GM18520 (cell line): ENCODE results near the gene TRIM43.
"Not testable (repeated sequence)": the region's sequence is repeated elsewhere in the genome, so short reads cannot be mapped to it uniquely, and the experiment has no call there.

Experiments
- ATAC-seq: cut with Tn5 transposase; IDR thresholded peaks from one replicate; pipeline ENCODE4 v1.9.1; 2021; ENCODE audit not compliant: unreplicated experiment

The TRIM43 gene

GRCh38 chr2:95591701-95592100 lies at the start of gene TRIM43:
Gene TRIM43 (plus strand): TSS chr2:95592001. CDS start chr2:95594024, 2,023 bp downstream.
- not testable (repeated sequence) for ATAC-seq

GRCh38 chr2:95551055-95551568 lies 40.7 kb upstream of the TRIM43 start:
- ATAC-seq: no peak

DNA sequence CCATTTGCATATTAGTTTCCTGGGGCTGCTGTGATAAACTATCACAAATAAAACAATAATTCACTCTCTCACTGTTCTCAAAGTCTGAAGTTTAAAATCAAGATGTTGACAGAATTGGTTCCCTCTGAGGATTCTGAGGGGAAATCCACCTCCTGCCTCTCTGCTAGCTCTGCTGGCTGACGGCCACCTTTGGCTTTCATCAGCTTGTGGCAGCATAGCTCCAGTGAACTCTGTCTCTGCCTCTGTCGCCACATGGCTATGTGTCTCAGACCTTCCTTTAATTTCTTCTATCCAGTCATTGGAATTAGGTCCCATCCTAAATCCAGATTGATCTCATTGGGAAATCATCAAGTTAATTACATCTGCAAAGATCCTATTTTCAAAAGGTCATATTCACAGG lies 38.9 kb upstream of the TRIM43 start:
- ATAC-seq: no peak

DNA sequence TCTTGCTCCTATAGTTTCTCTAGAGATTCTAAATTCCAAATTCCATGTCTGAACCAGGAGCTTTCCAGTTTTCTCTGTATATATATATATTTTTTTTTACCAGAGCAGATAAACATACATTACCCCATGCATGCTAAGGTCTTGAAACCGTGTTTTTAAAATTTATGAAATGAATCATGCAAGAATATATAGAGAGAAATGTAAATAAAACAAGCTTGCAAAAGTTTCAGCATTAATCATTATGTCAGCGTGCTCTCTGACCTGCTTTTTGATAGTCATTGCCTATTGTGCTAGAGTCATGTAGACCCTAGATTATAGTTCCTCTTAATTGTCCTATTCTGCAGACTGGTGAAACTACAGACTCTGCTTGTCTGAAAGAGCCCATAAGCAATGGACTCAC lies 22.6 kb upstream of the TRIM43 start:
- no peak for ATAC-seq

GRCh38 chr2:95573866-95574265 lies 17.9 kb upstream of the TRIM43 start:
- no peak for ATAC-seq

- no peak for ATAC-seq
Measured at GRCh38 chr2:95574506-95574905, 17.3 kb upstream of the TRIM43 start.

DNA sequence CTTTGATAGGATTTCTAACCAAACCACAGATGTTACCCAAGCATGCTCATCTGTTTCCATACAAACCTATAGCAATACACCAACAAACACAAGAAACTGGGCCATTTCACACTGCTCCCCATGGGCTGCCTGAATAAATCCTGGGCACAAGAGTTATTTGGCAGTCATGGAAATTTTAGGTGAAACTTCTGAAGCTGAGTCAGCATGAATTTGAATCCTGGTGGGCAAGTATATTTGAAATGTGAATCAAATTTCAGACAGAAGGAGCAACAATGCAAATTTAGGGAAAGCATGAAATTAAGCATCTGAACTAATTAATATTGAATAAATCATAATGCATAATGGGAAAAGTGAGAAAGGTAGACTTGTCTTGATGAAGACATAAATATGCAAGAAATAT lies 15.9 kb upstream of the TRIM43 start:
- no peak for ATAC-seq

DNA sequence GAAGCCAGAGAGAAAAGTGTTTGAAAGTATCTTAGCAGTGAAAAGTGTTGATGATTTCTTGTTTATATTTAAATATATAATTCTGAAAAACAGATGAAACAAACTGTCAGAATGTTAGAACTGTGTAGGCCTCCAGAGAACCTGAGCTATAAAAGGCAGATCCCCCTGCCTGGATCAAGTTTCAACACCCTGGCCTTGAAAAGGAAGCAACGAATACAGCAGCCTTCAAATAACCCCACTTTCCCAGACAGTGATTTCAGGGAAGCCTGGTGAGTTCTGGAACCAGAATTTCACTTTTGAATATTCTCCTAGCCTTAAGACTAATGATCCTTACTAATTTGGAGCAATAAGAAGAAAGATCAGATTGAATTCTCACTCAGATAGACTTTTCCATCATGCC lies 13.3 kb upstream of the TRIM43 start:
- ATAC-seq: no peak

DNA sequence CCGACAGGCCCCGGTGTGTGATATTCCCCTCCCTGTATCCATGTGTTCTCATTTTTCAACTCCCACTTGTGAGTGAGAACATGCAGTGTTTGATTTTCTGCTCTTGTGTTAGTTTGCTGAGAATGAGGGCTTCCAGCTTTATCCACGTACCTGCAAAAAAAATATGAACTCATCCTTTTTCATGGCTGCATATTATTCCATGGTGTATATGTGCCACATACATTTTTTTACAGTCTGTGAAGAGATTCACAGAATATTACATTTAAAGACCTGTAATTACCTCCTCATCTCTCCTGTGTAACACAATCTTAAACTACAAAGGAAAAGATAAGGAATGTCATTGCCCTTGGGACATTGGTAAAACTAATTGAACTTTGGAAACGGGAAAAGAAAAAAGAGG lies 8.3 kb upstream of the TRIM43 start:
- ATAC-seq: not testable (repeated sequence)

- ATAC-seq: not testable (repeated sequence)
Measured at GRCh38 chr2:95584321-95584720, 7.5 kb upstream of the TRIM43 start.

DNA sequence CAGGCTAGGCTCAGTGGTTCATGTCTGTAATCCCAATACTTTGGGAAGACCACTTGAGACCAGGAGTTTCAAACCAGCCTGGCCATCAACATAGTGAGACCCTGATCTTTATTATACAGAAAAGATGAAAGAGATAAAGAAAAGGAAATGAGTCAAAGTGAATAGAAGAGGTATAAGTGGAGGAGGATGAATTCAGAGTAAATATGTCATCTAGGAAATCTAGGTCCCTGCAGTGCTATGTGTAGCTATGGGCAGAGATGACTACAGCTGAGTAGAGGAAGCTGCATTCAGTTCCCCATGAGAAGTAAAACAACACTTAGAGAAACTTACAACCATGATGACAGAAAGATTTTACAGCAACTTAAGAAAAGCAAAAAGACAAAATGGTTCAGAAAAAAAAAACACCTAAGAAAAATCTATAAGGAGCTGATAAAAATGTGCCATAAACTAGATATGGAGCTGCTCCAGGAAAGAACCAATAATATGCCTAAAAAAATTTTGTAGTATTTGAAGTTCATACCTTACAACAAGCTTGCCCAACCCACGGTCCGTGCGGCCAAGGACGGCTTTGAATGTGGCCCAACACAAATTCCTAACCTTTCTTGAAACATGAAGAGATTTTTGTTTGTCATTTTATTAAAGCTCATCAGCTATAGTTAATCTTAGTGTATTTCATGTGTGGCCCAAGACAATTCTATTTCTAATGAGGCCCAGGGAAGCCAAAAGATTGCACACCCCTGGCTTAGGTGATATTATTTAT lies 1.8 kb upstream of the TRIM43 start:
- ATAC-seq: not testable (repeated sequence)

- not testable (repeated sequence) for ATAC-seq
Measured at GRCh38 chr2:95592973-95593372, 1.2 kb downstream of the TRIM43 start.

DNA sequence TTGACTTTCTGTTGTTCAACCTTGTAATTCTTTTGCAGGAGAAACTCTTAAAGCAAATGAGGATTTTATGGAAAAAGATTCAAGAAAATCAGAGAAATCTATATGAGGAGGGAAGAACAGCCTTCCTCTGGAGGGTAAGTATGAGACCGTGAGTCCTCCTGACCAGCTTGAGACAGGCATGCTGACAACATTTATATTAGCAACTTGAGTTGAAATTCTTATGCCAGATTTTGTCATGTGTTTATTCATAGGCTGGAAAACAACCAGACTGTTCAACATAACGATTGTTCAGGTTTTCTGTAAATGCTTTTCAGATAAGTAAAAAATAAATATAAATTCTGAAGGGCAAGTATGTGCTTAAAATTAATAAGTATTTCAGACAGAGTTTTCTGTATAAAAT lies 3.2 kb downstream of the TRIM43 start:
- not testable (repeated sequence) for ATAC-seq

GRCh38 chr2:95601301-95601700 lies 9.5 kb downstream of the TRIM43 start:
- not testable (repeated sequence) for ATAC-seq

- ATAC-seq: not testable (repeated sequence)
Measured at GRCh38 chr2:95602146-95602545, 10.3 kb downstream of the TRIM43 start.

GRCh38 chr2:95608356-95608755 lies 16.6 kb downstream of the TRIM43 start:
- ATAC-seq: not testable (repeated sequence)

- ATAC-seq: not testable (repeated sequence)
Measured at GRCh38 chr2:95609764-95610163, 18.0 kb downstream of the TRIM43 start.

DNA sequence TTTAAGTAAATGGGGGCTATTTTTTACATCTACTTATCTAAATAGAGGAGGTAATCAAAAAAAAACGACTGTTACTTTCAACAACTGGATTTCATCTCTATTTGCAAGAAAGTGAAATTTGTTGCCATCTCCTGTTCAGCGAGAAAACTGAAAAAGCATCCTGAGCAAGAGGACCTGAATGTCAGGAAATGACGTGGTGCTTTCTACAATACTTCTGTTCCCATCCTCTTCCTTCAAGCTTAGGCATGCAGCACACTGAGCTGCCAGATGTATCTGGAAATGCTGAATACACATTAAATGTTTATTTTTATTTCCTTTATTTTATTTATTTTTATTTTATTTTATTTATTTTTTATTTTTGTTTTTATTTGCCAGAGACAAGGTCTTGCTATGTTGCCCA lies 21.2 kb downstream of the TRIM43 start:
- not testable (repeated sequence) for ATAC-seq

DNA sequence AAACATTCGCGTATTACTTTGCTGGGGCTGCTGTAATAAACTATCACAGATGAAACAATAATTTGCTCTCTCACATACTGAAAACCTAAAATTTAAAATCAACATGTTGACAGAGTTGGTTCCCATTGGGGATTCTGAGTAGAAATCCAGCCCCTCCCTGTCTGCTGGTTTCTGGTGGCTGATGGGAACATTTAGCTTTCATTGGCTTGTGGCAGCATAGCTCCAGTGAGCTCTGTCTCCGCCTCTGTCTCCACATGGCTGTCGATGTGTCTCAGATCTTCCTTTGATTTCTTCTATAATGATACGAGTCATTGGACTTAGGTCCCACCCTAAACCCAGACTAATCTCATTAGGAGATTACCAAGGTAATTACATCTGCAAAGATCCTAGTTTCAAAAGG lies 30.9 kb downstream of the TRIM43 start:
- ATAC-seq: not testable (repeated sequence)

DNA sequence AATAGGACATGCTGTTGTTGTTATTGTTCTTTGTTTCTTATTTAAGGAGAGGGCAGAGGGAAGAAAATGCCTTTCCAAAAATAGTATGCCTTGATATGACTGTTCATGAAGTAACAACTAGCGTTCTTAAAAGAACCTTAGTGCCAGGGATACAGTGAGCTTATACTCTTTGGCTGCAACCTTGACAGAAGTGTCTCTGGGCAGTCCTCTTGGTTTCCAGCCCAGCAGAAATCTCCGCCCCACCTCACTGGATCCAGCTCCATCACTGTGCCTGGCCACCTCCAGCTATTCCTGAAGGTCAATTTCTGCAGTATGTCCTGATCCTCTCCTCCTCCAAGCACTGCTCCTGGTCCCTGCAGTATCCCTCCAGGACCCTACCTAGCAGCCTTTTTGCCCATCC lies 39.2 kb downstream of the TRIM43 start:
- not testable (repeated sequence) for ATAC-seq

- not testable (repeated sequence) for ATAC-seq
Measured at GRCh38 chr2:95633626-95634259, 41.9 kb downstream of the TRIM43 start.
